Colonic mucosa (tissue), 4 donors: Measurements from ENCODE around the gene KIAA0825. TPM values are rescaled to one million over a fixed set of nuclear protein-coding genes. Genes with fewer than 3 reads are reported as not detected.
"Not testable (repeated sequence)": the region's sequence is repeated elsewhere in the genome, so short reads cannot be mapped to it uniquely, and the experiment has no call there.

Experiments used
- DNase-seq: peaks from one replicate; pipeline ENCODE4 v3.0.0-alpha.2; 2020
- H3K27ac ChIP-seq: fragments of 200-600 bp; one replicate; pipeline ENCODE4 v1.8.0; 2021
- H3K27me3 ChIP-seq: fragments of 200-600 bp; one replicate; pipeline ENCODE4 v1.8.0; 2021
- H3K36me3 ChIP-seq: fragments of 200-600 bp; one replicate; pipeline ENCODE4 v1.8.0; 2021
- H3K4me1 ChIP-seq: fragments of 200-600 bp; one replicate; pipeline ENCODE4 v1.8.0; 2021; ENCODE audit warnings: mild to moderate bottlenecking
- H3K4me3 ChIP-seq: fragments of 200-600 bp; one replicate; pipeline ENCODE4 v1.8.0; 2021
- H3K9ac ChIP-seq, 2 donors: one replicate each; pipeline ENCODE4 v1.7.0; 2013; ENCODE audit warnings: control low read depth in 2 of 2, low read depth in 2 of 2, low read length in 2 of 2
- H3K9me3 ChIP-seq: fragments of 200-600 bp; one replicate; pipeline ENCODE4 v1.8.0; 2021
- intact Hi-C: fragments of 100-400 bp; cut with DNase I; formaldehyde crosslinking; loops from one replicate; pipeline ENCODE4 v1.14.1; 2022
- total RNA-seq, 2 donors: library from RNA; stranded (reverse); fragmentation: NEBNext Ultra II Directional in 1 of 2; extraction: Animal tissue kit (Norgen Biotek cat#: 25700) in 1 of 2; gene quantifications; one replicate each; pipeline ENCODE4 v1.2.1, GENCODE V29; 2021
- TF ChIP-seq, protein P1 (sequence below): fragments of 200-600 bp; IDR thresholded peaks from one replicate; pipeline ENCODE4 v1.8.0; 2022; ENCODE audit warnings: antibody characterized with exemption, mild to moderate bottlenecking
- donor health status: healthy.
- donor health status: DM: no; HTN: no; CAD: no.
- donor health status: DM: no; HTN: no; CAD: no.

KIAA0825 gene
- total RNA-seq, 2 donors from 2014 or later, result 1.1 to 1.5 TPM

- Histone ChIP-seq H3K9ac (no peak overlapping the region), H3K4me3 (no peak overlapping the region), H3K27me3 (no peaks in the 10 kb centered on the region), H3K36me3 (no peaks in the 10 kb centered on the region), H3K27ac (no peak overlapping the region), H3K9me3 (no peaks in the 10 kb centered on the region), H3K4me1 (no peaks in the 10 kb centered on the region)
- intact Hi-C loops, result no loop called here
- no peak for DNase-seq
- TF ChIP-seq, protein P1, sequence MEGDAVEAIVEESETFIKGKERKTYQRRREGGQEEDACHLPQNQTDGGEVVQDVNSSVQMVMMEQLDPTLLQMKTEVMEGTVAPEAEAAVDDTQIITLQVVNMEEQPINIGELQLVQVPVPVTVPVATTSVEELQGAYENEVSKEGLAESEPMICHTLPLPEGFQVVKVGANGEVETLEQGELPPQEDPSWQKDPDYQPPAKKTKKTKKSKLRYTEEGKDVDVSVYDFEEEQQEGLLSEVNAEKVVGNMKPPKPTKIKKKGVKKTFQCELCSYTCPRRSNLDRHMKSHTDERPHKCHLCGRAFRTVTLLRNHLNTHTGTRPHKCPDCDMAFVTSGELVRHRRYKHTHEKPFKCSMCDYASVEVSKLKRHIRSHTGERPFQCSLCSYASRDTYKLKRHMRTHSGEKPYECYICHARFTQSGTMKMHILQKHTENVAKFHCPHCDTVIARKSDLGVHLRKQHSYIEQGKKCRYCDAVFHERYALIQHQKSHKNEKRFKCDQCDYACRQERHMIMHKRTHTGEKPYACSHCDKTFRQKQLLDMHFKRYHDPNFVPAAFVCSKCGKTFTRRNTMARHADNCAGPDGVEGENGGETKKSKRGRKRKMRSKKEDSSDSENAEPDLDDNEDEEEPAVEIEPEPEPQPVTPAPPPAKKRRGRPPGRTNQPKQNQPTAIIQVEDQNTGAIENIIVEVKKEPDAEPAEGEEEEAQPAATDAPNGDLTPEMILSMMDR, result no peak
Observed at GRCh38 chr5:94361161-94361560, 257.2 kb downstream of the KIAA0825 start.

DNA sequence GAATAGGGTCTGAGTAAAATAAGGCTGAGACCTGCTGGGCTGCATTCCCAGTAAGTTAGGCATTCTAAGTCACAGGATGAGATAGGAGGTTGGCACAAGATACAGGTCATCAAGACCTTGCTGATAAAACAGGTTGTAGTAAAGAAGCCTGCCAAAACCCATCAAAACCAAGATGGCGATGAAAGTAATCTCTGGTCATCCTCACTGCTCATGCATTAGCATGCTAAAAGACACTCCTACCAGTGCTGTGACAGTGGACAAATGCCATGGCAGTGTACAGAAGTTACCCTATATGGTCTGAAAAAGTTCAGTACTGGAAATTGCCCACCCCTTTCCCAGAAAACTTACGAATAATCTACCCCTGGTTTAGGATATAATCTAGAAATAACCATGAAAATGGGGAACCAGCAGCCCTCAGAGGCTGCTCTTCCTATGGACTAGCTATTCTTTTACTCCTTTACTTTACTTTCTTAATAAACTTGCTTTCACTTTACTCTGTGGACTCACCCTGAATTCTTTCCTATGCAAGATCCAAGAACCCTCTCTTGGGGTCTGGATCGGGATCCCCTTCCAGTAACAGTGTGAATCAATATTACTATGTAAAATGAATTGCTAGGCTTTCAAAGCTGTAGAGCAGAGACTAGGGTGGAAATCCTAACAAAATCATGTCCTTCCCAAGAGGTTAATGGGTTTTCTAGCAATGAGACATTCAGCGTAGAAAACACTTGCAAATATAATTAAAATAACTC, 257.8 kb downstream of the KIAA0825 start:
- Histone ChIP-seq H3K9me3 (no peaks in the 10 kb centered on the region), H3K36me3 (no peaks in the 10 kb centered on the region), H3K27ac (no peak overlapping the region), H3K4me3 (no peak overlapping the region), H3K9ac (no peak overlapping the region), H3K4me1 (no peaks in the 10 kb centered on the region), H3K27me3 (no peaks in the 10 kb centered on the region)
- TF ChIP-seq, protein P1, result no peak
- intact Hi-C loops, result no loop called here
- no peak for DNase-seq

DNA sequence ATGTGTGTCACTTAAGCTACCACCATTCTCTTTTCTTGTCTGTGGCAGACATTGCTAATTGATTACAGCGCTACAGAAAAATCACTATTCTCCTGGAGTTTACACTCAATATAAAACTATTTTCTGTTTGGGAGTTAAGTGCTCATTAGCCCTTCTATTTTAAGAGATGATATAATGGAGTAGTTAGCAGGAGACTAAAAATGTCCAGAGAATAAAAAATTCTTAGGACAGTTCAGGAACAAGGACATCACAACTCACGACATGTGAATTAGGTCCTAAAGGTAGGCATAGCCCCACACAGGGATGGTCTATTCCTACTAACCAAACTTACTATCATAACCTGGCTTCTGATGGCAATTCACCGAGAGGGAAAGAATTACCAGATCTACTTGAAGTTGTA, 258.5 kb downstream of the KIAA0825 start:
- DNase-seq, result no peak

DNA sequence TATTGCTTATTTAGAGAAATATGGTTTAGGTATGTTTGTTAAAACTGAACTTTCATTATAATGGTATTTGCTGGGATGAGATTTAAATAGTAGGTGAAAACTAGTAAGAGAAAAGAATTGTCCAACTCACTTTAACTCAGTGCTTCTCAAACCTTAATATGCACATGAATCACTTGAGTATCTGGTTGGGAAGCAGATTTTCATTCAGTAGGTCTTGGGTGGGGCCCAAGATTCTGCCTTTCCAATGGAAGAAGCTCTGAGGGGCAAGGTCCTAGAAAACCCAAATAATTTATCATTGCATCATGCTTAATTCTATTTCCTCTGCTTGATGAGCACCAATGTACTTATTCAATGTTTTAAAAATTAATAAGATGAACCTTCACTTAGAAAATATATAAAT, 262.6 kb downstream of the KIAA0825 start:
- intact Hi-C loops, result no loop called here
- TF ChIP-seq, protein P1, result no peak
- Histone ChIP-seq H3K27me3 (no peaks in the 10 kb centered on the region), H3K4me1 (no peaks in the 10 kb centered on the region), H3K27ac (no peak overlapping the region), H3K36me3 (no peaks in the 10 kb centered on the region), H3K4me3 (no peak overlapping the region), H3K9me3 (no peaks in the 10 kb centered on the region), H3K9ac (no peak overlapping the region)
- no peak for DNase-seq

More for the DNA sequence above, 258.5 kb downstream of the KIAA0825 start:
- intact Hi-C loops, result no loop called here
- TF ChIP-seq, protein P1, result no peak
- H3K9me3 ChIP-seq, result no peaks in the 10 kb centered on the region
- H3K36me3 ChIP-seq, result no peaks in the 10 kb centered on the region
- no peak overlapping the region for H3K27ac ChIP-seq
- no peak overlapping the region for H3K4me3 ChIP-seq
- H3K4me1 ChIP-seq, result no peaks in the 10 kb centered on the region
- H3K9ac ChIP-seq, result no peak overlapping the region
- no peaks in the 10 kb centered on the region for H3K27me3 ChIP-seq

- H3K4me3 ChIP-seq, intact Hi-C loops, DNase-seq, H3K9ac ChIP-seq, H3K36me3 ChIP-seq, H3K4me1 ChIP-seq, H3K27me3 ChIP-seq, H3K9me3 ChIP-seq, H3K27ac ChIP-seq: not testable (repeated sequence)
Observed at GRCh38 chr5:94354837-94355485, 263.4 kb downstream of the KIAA0825 start.

DNA sequence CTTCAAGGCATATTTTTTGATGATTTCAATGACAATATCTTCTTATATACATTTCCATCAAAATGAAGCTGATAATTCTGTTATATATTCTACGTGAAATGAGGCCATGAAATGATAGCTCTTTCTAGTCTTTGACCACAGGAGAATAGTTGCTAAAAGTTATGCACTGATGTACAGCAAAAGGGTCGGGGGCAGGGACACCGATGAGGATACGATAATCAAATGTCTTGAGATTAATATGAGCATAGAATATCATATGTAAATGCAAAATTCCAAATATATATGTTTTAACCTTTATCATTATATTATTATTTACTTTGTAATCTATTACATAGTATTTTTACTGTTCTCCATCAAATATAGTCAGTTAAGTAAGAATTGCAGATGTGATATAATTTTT, 264.8 kb downstream of the KIAA0825 start:
- TF ChIP-seq, protein P1, result no peak
- Histone ChIP-seq H3K27ac (no peak overlapping the region), H3K4me1 (no peaks in the 10 kb centered on the region), H3K4me3 (no peak overlapping the region), H3K9me3 (no peaks in the 10 kb centered on the region), H3K27me3 (no peaks in the 10 kb centered on the region), H3K9ac (no peak overlapping the region), H3K36me3 (no peaks in the 10 kb centered on the region)
- intact Hi-C loops, result no loop called here
- DNase-seq, result no peak
